HG03575 (cell line): Measurements from ENCODE around the gene PEX11A.

ENCODE experiments used
- ATAC-seq: cut with Tn5 transposase; IDR thresholded peaks from one replicate; pipeline ENCODE4 v1.9.1; 2021; ENCODE audit not compliant: unreplicated experiment, insufficient number of reproducible peaks, low FRiP score; ENCODE audit errors: extremely low read depth

Gene PEX11A

DNA sequence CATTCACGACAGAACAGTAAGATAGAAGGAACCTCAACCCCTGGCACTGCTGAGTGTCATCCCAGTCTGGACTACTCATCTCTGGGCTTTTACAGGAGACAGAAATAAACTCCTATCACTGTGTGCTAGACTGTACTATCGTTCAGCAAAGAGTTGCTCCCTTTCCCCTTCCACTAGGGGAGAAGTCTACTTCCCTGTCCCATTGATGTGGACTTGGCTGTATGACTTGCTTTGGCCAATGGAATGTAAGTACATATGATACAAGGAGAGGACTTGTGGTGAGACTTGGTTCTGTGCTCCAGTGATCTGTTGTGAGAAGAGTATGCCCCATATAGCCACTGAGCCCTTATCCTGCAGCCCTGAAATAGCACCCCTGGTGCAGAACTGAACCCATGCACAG lies 30.0 kb downstream of the PEX11A start:
- ATAC-seq = no peak

DNA sequence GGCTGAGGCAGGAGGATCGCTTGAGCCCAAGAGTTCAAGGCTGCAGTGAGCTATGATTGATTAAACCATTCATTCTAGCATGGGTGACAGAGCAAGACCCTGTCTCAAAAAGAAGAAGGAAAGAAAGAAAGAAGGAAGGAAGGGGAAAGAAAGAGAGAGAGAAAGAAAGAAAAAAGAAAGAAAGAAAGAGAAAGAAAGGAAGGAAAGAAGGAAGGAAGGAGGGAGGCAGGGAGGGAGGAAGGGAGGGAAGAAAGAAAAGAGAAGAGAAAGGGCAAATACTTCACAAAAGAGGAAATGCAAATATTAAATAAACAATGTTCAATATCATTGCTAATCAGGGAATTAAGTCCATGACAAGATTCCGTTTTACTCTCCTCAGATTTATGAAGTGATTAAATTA lies 31.3 kb downstream of the PEX11A start:
- ATAC-seq = no peak

DNA sequence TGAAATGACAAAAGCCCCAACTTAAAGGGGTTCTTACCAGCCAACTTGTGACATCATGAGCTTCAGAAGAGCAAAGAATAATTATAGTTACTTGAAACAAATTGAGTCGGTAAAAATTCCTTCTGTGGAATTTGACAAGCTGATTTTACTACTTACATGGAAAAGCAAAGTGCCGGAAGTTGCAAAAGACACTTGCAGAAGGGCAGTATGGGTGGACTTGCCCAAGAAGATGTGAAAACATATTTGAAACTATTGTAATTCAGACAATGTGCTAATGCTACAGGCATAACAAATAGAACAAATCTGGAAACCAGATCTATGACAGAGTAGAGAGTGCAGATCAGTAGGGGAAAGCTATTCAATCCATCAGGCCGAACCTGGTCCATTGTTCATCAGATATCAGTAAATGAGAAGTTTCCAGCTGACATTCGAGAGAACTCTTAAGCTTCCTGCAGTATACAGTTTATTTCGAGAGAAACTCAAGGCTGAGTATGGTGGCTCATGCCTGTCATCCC lies 32.8 kb downstream of the PEX11A start:
- ATAC-seq = no peak

DNA sequence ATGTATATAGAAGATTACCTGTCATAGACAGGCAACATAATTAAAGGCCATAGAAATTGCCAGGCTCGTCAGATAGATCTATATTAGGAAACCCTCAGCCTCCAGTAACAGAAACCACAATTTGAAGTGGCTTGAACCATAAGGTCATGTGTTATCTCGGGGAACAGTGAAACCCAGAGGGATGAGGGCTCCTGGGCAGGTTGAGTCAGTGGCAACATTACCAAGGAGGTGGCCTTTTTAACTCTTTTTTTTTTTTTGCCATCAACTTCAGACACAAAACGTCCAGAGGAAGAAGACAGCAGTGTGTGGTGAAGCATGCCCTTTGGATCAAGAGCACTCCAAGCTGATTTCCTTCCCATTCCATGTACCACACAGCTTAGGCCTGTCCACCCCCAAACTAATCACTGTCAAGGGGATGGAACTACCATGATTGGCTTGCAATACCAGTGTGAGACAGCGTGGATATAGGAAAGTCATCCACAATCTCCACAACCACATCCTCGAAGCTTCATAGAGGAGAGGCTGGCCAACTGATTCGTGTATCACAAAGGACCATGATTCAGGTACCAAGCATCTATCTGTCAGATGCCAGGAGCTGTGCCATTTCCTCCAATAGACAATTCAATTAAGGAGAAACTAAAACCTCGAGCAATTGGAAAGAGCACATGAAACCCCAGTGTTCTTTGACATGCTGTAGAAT lies 34.3 kb downstream of the PEX11A start:
- ATAC-seq = no peak

DNA sequence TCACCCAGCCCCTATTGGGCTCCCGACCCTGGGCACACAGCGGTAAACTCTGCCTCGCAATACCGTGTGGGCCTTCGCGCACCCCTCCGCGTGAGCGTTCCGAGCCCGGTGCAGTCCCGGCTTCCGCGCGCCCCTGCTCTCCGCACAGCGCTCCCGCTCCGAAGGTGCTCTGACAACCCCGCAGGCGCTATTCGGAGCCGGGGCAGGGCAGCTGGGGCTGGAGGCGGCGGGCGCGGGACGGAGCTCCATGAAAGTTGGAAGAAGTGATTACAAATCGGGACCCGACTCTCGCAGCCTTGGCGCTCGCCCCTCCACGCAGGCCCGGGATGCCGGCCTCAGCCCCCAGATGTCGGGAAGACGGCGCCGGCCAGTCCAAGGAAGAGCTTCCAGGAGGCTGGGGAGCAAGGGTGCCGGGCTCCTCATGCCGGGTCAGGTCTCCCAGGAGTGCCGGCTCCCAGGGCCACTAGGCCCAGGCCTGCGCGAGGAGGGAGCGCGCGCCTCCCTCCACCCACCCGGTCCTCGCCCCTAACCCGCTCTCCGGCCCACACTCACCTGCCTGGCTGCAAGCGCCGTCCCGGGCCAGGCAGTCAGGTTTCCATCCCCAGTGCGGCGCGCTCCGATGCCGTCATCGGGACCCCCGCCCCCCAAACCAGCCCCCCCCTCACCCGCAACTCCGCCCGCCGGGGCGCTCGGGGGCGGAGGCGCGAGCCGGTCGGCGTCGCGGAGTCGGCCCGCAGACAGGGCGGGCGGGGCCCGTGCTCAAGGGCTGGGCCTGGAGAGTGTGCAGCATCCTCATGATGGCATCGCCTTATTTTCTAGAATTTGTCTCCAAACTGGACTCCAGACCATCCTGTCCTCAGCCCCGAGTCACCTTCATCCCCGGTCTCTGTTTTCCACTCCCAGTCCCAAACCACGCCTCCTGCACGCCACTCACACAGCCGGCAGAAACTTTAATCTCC lies 35.4 kb downstream of the PEX11A start, which contains the start of gene KIF7:
Gene KIF7, minus strand, starts transcription at position 621 of the 959 bp plus-strand sequence. CDS start 2,537 bp downstream, outside the sequence.
- no peak for ATAC-seq

DNA sequence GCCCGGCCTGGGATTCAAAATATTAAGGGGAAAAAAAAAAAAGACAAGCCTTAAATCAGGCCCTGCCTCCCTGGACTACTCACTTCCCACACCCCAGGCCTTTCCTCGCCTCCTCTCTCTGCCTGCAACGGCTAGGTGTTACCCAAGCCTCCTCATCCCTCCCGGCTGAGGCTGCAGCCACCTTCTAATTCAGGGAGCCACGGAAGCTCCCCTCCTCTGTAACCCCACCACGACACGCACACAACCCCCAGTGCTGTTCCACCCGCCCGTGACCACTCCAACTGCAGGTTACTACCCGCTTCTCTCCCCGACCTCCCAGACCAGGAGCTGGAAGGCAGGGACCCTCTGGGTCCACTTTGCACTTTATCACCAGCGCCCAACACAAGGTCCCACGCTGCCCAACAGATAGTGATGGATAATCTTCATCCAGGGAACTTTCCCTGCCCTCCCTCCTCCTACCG lies 36.2 kb downstream of the PEX11A start:
- no peak for ATAC-seq

DNA sequence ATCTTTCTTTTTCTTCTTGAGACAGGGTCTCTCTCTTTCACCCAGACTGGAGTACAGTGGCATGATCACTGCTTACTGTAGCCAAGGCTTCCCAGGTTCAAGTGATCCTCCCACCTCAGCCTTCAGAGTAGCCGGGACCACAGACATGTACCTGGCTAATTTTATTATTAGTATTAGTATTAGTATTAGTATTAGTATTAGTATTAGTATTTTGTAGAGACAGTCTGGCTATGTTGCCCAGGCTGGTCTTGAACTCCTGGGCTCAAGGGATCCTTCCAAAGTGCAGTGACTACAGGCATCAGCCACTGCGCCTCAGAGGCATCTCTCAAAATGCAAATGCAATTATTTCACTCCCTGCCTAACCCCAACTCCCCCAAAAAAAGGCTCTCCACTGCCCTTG lies 37.0 kb downstream of the PEX11A start:
- ATAC-seq = no peak

DNA sequence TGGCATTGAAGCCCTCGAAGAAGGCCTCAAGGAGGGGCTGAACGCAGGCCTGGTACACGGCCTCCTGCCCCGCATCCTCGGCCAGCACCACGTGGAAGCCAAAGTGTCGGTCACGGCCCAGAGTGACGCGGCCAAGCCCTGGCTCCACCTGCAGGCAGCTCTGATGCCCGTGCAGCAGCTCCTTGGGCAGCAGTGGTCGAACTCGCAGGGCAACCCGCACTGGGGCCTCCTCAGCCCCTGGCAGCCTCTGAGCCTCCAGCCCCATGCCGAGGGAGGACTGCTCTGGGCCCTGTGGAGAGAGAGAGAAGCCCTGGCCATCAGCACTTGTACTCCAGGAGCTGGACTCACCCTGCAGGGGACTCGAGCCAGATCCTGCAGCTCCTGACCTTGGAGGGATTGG lies 37.9 kb downstream of the PEX11A start:
- no peak for ATAC-seq

DNA sequence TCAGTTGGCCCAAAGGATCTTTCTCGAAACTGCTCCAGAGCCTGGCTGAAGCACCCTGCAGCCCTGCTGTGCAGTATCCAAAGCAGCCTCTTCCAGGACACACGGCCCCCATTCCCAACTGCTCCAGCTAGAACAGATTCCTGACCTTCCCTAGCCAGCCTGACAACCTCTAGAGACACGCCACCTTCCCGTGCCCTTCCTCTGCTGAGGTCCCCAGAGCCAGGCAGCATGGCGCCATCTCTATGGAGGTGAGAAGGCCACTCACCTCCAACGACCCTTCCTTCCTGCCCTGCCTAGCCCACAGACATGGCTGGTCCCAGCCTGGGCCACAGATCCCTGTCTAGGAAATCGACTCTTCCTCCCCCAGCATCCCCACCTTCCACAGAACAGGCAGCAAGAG lies 38.4 kb downstream of the PEX11A start:
- ATAC-seq = no peak

DNA sequence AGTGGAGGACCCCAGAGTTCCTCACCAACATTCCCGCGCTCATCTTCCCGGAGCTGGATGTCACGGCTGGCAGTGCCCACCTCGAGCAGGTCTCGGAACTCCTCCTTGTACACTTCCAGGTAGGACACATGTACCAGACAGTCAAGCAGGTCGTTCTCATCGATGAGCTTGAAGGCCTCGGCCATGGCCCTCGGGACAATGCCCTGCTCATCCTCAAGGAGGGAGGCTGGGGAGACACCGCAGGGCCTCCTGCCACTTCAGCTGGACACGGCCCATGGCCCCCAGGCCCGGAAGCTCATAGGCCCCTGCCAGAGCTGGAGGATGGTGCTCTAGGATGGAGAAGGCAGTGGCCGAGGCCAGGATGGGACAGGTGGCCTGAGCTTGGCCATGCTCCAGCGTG lies 40.8 kb downstream of the PEX11A start:
- ATAC-seq = no peak

DNA sequence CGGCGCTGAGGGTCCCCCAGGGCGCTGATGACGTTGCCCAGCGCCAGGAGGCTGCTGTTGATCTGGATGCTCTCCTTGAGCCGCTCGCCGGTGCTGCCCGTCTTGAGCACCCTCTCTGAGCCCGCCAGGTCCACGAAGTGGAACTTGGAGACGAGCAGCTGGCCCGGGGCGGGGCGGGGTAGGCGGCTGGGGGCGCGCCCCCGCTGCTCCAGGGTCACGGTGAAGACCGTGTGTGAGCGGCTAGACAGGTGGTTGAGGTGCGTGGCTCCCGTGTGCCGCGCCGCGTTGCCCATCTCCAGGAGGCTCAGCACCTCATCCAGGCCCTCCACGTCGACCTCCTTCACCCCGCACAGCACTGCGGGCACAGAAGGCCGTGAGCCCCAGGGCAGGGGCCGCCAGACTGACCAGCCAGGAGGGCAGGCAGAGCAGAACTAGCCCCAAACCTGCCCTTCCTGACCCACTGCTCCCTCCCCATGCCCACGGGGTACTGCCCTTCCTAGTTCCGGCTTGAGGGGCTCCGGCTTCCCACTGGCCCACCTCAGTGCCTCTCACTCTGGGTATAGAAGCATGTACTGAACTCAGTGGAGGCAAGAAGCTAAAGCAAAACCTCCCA lies 41.4 kb downstream of the PEX11A start:
- no peak for ATAC-seq

DNA sequence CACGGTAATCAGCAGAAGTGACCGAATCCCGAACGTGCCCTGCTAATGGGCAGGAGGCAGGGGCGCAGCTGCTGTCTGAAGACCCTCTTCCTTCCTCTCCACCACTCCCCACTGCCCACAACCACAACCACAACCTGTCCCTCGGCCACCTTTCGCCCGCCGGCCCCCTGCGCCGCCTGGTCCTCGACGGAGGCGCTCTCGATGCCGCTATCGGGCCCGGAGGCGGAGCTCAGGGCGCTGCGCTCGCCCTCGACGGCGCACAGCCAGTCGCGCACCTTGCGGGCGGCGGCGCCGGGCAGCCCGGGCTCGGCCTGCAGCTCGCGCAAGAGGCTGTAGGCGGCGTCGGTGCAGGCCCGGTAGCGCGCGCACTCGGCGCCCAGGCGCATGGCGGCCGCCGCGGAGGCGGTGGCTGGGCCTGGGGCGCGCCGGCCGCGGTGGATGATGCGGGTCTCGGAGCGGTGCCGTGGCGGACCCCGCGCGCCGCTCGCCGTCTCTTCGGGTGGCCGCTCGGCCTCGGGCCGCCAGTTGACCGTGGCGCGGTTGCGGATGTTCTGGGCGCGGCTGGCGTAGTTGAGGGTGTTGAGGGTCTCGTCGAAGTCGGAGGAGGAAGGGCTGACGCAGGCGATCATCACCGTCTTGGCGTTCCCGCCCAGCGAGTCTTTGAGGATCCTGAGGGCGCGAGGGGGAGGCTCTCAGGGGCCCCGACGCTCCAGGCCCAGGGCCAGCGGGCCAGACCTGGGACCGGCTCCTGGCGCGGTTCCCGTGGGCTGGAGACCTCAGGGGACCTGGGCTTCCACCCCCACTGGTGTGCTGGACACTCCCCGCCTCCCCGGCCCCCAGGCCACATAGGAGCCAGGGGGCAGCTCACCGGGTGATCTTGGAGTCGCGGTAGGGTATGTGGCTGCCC lies 42.2 kb downstream of the PEX11A start:
- ATAC-seq = no peak

DNA sequence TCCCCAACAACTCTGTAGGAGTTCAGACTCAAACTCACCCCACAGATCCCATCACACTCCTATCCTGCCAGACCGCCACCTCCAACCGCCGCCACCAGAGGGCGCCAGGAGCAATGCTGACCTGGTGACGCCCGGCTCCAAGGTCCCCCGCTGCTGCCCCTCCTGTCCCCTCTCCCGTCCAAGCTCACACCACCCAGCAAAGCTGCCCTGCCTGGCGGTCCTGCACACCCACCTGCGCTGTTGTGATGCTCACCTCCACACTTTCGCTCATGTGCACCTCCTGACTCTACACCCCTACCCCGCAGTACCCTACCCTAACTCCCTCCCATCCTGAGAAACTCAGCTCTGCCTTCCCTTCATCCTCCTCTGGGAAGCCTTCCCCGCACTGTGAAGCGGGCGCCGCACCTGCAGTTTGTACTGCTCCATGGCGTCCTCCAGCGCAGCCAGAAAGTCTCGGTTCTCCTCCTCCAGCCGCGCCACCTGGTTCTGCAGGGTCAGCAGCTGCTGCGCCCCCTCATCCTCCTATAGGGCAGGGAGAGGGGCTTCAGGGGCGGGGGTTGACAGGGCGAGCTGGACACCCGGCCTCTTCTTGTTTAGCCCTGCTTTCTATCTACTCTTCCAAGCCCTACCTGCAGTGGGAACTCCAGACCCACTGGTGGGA lies 43.2 kb downstream of the PEX11A start:
- ATAC-seq = no peak

DNA sequence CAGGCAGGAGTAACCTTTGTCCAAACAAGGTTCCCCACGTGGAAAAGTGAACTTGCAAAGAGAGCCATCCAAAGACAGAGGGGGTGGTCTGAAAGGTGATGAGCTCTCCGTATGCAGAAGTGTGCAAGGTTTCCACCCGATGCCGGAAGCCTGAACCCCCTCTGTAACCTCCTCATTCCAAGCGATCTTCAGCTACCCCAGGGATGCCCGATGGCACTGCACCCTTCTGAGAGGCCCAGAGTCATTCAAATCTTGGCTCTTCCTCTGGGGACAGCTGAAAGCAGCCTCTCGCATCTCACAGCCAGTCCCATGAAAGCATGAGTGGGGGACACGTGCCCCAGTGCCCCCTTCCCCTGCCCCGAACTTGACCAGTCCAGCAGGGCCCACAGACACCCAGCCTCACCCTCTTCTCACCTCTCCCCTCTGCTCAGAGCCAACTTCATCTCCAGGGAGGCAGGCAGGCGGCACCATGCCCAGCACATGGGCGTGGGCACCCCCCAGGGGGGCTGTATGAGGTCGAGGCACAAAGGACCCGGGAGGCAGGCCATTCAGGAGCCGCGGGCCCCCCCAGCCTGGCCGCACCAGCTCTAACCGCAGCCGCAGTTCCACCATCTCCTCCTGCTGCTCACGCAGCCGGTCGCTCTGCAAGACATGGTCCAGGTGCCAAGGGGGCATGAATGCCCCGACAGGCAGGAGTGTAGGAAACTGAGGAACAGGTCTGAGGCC lies 44.0 kb downstream of the PEX11A start:
- no peak for ATAC-seq

DNA sequence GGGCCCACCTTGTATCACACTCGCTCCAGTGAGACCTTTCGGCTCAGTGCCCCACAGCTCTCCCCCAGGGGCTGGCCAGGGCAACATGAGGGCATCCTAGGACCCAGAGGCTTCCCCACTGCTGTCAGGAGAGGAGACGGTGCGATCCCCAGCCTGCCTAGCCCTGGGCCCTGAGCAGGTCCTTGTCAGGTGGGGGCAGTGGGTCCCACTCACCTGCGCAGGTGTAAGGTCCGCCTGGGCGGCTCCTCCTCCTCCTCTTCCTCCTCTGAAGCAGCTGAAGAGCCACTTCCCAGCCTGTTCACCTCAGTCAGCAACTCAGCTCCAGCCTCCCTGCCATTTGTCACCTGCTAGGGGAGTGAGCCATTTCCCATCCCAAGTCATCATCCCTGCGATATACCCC lies 44.9 kb downstream of the PEX11A start:
- no peak for ATAC-seq

DNA sequence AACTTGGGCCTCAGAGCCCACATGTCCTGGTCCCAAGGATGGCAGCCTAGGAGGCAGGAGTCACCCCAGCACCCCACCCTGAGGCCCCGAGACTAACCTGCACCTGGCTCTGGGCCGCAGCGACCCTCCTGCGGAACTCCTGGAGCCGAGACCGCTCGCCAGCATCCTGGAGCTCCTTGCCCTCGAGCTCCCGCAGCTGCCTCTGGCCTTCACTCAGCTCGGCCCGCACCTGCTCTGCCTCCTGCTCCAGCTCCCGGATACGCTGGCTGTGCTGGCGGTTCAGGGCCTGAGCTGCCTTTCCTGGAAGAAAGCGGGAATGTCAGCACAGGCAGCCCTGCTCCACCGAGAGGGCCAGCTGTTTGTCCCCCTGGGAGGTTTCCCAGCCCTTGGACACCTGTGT lies 48.4 kb downstream of the PEX11A start:
- no peak for ATAC-seq

DNA sequence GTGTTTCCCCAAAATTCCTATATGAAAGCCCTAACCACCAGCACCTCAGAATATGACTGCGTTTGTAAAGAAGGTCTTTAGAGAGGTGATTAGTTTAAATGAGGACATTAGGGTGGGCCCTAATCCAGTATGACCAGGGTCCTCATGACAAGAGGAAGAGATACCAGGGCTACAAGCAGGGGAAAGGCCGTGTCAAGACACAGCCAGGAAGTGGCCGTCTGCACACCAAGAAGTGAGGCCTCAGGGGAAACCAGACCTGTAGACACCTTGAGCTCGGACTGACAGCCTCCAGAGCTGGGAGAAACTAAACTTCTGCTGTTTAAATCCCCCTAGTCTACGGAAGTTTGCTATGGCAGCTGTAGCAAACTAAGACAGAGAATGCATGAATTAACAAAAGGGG lies 49.5 kb downstream of the PEX11A start:
- ATAC-seq = no peak
